Keratinocyte (primary cell): Measurements from ENCODE around the gene MAGEA3. TPM values are rescaled to one million over a fixed set of nuclear protein-coding genes. Genes with fewer than 3 reads are reported as not detected.
"Not testable (repeated sequence)": the region's sequence is repeated elsewhere in the genome, so short reads cannot be mapped to it uniquely, and the experiment has no call there.

ENCODE experiments used
- DNase-seq: peaks from one replicate; pipeline ENCODE4 v3.0.0-alpha.2; 2011; ENCODE audit warnings: low read depth, missing footprints, low spot score
- FAIRE-seq: peaks from 2 replicates; lab custom pipeline; 2011; peaks lifted over from hg19 to GRCh38; lab: Jason Lieb, UNC
- H2AFZ ChIP-seq: 2 replicates; pipeline ENCODE4 v1.6.0; 2012; ENCODE audit warnings: low read length, control low read depth, inconsistent platforms; ENCODE audit not compliant: control insufficient read depth
- H3K27ac ChIP-seq: 2 replicates; pipeline ENCODE4 v1.5.1; 2011; ENCODE audit warnings: low read length; ENCODE audit not compliant: control insufficient read depth, insufficient read depth
- H3K27me3 ChIP-seq: 3 replicates; pipeline ENCODE4 v1.6.0; 2011; ENCODE audit warnings: low read length; ENCODE audit not compliant: control insufficient read depth, insufficient read depth; ENCODE audit errors: extremely low read depth
- H3K36me3 ChIP-seq, 2 experiments: 2 replicates in 1 of 2; 3 replicates in 1 of 2; pipeline ENCODE4 v1.5.1; 2011; ENCODE audit warnings: low read length in 2 of 2, mild to moderate bottlenecking in 1 of 2; ENCODE audit not compliant: control insufficient read depth in 2 of 2, insufficient read depth in 2 of 2; ENCODE audit errors: extremely low read depth in 1 of 2
- H3K4me1 ChIP-seq: 3 replicates; pipeline ENCODE4 v1.5.1; 2011; ENCODE audit warnings: low read length; ENCODE audit not compliant: control insufficient read depth, insufficient read depth; ENCODE audit errors: extremely low read depth
- H3K4me2 ChIP-seq: 3 replicates; pipeline ENCODE4 v1.6.0; 2011; ENCODE audit warnings: low read depth, low read length; ENCODE audit not compliant: control insufficient read depth, insufficient read depth; ENCODE audit errors: extremely low read depth
- H3K4me3 ChIP-seq, 3 experiments: fragments of 200-600 bp in 1 of 3; sonication (generic) in 1 of 3; 2 replicates in 2 of 3; 3 replicates in 1 of 3; pipeline ENCODE4 v1.5.1; 2011 to 2016; ENCODE audit warnings: low read length in 3 of 3, mild to moderate bottlenecking in 3 of 3, control low read depth in 2 of 3, inconsistent platforms in 1 of 3, low read depth in 1 of 3, mixed read lengths in 1 of 3, mixed run types in 1 of 3, moderate library complexity in 1 of 3; ENCODE audit not compliant: control insufficient read depth in 2 of 3, insufficient read depth in 2 of 3; ENCODE audit errors: extremely low read depth in 1 of 3
- H3K79me2 ChIP-seq: 2 replicates; pipeline ENCODE4 v1.6.0; 2012; ENCODE audit warnings: low read length; ENCODE audit not compliant: control insufficient read depth, insufficient read depth
- H3K9ac ChIP-seq: 3 replicates; pipeline ENCODE4 v1.6.0; 2011; ENCODE audit warnings: low read length; ENCODE audit not compliant: control insufficient read depth, insufficient read depth; ENCODE audit errors: extremely low read depth
- H3K9me1 ChIP-seq: 3 replicates; pipeline ENCODE4 v1.6.0; 2011; ENCODE audit warnings: low read length; ENCODE audit not compliant: control insufficient read depth, insufficient read depth; ENCODE audit errors: extremely low read depth
- H3K9me3 ChIP-seq: 2 replicates; pipeline ENCODE4 v1.5.1; 2012; ENCODE audit warnings: low read depth, low read length; ENCODE audit not compliant: control insufficient read depth
- H4K20me1 ChIP-seq: 3 replicates; pipeline ENCODE4 v1.6.0; 2011; ENCODE audit warnings: low read length; ENCODE audit not compliant: control insufficient read depth, insufficient read depth; ENCODE audit errors: extremely low read depth
- EZH2 ChIP-seq: IDR thresholded peaks from one replicate; pipeline ENCODE4 v1.6.1; 2012; ENCODE audit warnings: inconsistent platforms, mild to moderate bottlenecking, low read length, moderate library complexity
- dilution Hi-C: fragments of 300-500 bp; cut with MboI; formaldehyde crosslinking; loops from one replicate; pipeline ENCODE4 v1.7.0; 2020; ENCODE audit warnings: low sequenced_read_pairs; ENCODE audit not compliant: extremely low pct_ligation_motif_present
- polyA plus RNA-seq, 5 experiments: library from polyadenylated mRNA; depleted of rRNA in 3 of 5; stranded (reverse) in 3 of 5; stranded (forward) in 1 of 5; unstranded in 1 of 5; fragments of >200 nt; gene quantifications; 1 replicate in 1 of 5; 2 replicates in 3 of 5; 3 replicates in 1 of 5; pipeline versions ENCODE4 v1.2.1 to v1.2.3, GENCODE V29; 2011 to 2012; ENCODE audit warnings: missing spikeins in 2 of 5, low read depth in 1 of 5, low replicate concordance in 1 of 5
- TF ChIP-seq, protein P1 (sequence below), 3 experiments: IDR thresholded peaks in 1 of 3; conservative IDR thresholded peaks in 1 of 3; optimal IDR thresholded peaks in 1 of 3; 2 replicates in 2 of 3; 3 replicates in 1 of 3; pipeline versions ENCODE3 to v1.5.1; 2011; ENCODE audit warnings: low read length in 3 of 3, mild to moderate bottlenecking in 3 of 3, moderate library complexity in 2 of 3, control low read depth in 1 of 3, inconsistent platforms in 1 of 3; ENCODE audit not compliant: insufficient read depth in 2 of 3; ENCODE audit errors: extremely low read depth in 1 of 3

Gene MAGEA3
- polyA plus RNA-seq, 1 donor (not counting 4 experiments of a cell fraction or from before 2014, with no cell fraction given) = not detected

- Histone ChIP-seq H3K9me1 (no peaks in the 10 kb centered on the region), H3K79me2 (no peaks in the 10 kb centered on the region), H3K36me3 (no peaks in the 10 kb centered on the region), H3K4me3 (no peak overlapping the region), H3K27me3 (no peaks in the 10 kb centered on the region), H3K9me3 (no peaks in the 10 kb centered on the region), H3K9ac (no peak overlapping the region), H2AFZ (no peak overlapping the region), H3K27ac (no peak overlapping the region), H4K20me1 (no peaks in the 10 kb centered on the region), H3K4me1 (no peaks in the 10 kb centered on the region), H3K4me2 (no peak overlapping the region)
- dilution Hi-C loops = no loop called here
- TF ChIP-seq EZH2 = no peak
- TF ChIP-seq, protein P1, sequence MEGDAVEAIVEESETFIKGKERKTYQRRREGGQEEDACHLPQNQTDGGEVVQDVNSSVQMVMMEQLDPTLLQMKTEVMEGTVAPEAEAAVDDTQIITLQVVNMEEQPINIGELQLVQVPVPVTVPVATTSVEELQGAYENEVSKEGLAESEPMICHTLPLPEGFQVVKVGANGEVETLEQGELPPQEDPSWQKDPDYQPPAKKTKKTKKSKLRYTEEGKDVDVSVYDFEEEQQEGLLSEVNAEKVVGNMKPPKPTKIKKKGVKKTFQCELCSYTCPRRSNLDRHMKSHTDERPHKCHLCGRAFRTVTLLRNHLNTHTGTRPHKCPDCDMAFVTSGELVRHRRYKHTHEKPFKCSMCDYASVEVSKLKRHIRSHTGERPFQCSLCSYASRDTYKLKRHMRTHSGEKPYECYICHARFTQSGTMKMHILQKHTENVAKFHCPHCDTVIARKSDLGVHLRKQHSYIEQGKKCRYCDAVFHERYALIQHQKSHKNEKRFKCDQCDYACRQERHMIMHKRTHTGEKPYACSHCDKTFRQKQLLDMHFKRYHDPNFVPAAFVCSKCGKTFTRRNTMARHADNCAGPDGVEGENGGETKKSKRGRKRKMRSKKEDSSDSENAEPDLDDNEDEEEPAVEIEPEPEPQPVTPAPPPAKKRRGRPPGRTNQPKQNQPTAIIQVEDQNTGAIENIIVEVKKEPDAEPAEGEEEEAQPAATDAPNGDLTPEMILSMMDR (optimal IDR thresholded peaks at IDR 0.05 in 1 of 3, IDR thresholded peaks at IDR 0.05 in 1 of 3, conservative IDR thresholded peaks at IDR 0.05 in 1 of 3; ENCODE audit: extremely low read depth in 1 of 3, insufficient read depth in 2 of 3, low read length in 3 of 3) = no peak
- DNase-seq (no peak), FAIRE-seq (no peak)
Observed at GRCh38 chrX:152735101-152735500, 36.5 kb downstream of the MAGEA3 start.

DNA sequence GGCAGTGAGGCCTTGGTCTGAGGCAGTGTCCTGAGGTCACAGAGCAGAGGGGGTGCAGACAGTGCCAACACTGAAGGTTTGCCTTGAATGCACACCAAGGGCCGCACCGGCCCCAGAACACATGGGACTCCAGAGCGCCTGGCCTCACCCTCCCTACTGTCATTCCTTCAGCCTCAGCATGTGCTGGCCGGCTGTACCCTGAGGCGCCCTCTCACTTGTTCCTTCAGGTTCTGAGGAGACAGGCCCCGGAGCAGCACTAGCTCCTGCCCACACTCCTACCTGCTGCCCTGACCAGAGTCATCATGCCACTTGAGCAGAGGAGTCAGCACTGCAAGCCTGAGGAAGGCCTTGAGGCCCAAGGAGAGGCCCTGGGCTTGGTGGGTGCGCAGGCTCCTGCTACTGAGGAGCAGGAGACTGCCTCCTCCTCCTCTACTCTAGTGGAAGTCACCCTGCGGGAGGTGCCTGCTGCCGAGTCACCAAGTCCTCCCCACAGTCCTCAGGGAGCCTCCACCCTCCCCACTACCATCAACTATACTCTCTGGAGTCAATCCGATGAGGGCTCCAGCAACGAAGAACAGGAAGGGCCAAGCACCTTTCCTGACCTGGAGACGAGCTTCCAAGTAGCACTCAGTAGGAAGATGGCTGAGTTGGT is 37.4 kb downstream of the MAGEA3 start:
- dilution Hi-C loops = no loop called here
- no peaks in the 10 kb centered on the region for H3K4me1 ChIP-seq
- H4K20me1 ChIP-seq = no peaks in the 10 kb centered on the region
- no peaks in the 10 kb centered on the region for H3K9me3 ChIP-seq
- no peak overlapping the region for H3K4me3 ChIP-seq
- no peak overlapping the region for H2AFZ ChIP-seq
- FAIRE-seq = no peak
- H3K9ac ChIP-seq = no peak overlapping the region
- H3K79me2 ChIP-seq = no peaks in the 10 kb centered on the region
- no peaks in the 10 kb centered on the region for H3K27me3 ChIP-seq
- DNase-seq = no peak
- no peaks in the 10 kb centered on the region for H3K36me3 ChIP-seq
- no peaks in the 10 kb centered on the region for H3K9me1 ChIP-seq
- H3K4me2 ChIP-seq = no peak overlapping the region
- no peak for TF ChIP-seq EZH2
- TF ChIP-seq, protein P1 (optimal IDR thresholded peaks at IDR 0.05 in 1 of 3, IDR thresholded peaks at IDR 0.05 in 1 of 3, conservative IDR thresholded peaks at IDR 0.05 in 1 of 3; ENCODE audit: extremely low read depth in 1 of 3, insufficient read depth in 2 of 3, low read length in 3 of 3) = no peak
- H3K27ac ChIP-seq = no peak overlapping the region

- H3K4me1 ChIP-seq, DNase-seq, dilution Hi-C loops, H3K79me2 ChIP-seq, H3K4me3 ChIP-seq, H3K9ac ChIP-seq, H3K36me3 ChIP-seq, H2AFZ ChIP-seq, H3K27ac ChIP-seq, H3K4me2 ChIP-seq, FAIRE-seq, H3K9me3 ChIP-seq, H3K27me3 ChIP-seq, H3K9me1 ChIP-seq, H4K20me1 ChIP-seq: not testable (repeated sequence)
Observed at GRCh38 chrX:152736528-152736927, 37.9 kb downstream of the MAGEA3 start.
